Frontal cortex (tissue), 4 donors: ENCODE data around the gene CHST15. TPM values are rescaled to one million over a fixed set of nuclear protein-coding genes. Genes with fewer than 3 reads are reported as not detected.

Experiments
- DNase-seq, 2 donors: peaks; one replicate each; pipeline ENCODE4 v3.0.0; 2012; ENCODE audit warnings: low spot score in 2 of 2
- FAIRE-seq: peaks from 2 replicates; lab custom pipeline; 2012; peaks lifted over from hg19 to GRCh38; lab: Jason Lieb, UNC
- total RNA-seq: library from RNA; depleted of rRNA; stranded (reverse); fragments of >200 nt; gene quantifications from one replicate; pipeline ENCODE4 v1.2.3, GENCODE V29; 2014
- donor health status: control.
- donor health status: control.
- donor health status: control.

CHST15 gene
- total RNA-seq, 1 donor from 2014 or later = 48.9 TPM

DNA sequence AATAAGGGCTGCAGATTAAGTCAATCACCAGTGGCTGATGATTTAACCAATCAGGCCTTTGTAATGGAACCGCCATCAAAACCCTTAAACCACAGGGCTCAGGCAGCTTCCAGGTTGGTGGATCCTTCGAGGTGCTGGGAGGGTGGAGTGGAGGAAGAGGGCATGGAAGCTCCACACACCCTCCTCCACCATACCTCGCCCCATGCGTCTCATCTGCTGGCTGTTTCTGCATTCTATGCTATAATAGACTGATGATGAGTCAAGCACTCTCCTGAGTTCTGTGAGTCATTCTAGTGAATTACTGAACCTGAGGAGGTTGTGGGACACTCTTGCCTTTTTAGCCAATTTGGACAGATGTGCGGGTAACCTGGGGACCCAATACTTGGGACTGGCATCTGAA lies 43.9 kb downstream of the CHST15 start:
- FAIRE-seq (no peak), DNase-seq (no peak)

DNA sequence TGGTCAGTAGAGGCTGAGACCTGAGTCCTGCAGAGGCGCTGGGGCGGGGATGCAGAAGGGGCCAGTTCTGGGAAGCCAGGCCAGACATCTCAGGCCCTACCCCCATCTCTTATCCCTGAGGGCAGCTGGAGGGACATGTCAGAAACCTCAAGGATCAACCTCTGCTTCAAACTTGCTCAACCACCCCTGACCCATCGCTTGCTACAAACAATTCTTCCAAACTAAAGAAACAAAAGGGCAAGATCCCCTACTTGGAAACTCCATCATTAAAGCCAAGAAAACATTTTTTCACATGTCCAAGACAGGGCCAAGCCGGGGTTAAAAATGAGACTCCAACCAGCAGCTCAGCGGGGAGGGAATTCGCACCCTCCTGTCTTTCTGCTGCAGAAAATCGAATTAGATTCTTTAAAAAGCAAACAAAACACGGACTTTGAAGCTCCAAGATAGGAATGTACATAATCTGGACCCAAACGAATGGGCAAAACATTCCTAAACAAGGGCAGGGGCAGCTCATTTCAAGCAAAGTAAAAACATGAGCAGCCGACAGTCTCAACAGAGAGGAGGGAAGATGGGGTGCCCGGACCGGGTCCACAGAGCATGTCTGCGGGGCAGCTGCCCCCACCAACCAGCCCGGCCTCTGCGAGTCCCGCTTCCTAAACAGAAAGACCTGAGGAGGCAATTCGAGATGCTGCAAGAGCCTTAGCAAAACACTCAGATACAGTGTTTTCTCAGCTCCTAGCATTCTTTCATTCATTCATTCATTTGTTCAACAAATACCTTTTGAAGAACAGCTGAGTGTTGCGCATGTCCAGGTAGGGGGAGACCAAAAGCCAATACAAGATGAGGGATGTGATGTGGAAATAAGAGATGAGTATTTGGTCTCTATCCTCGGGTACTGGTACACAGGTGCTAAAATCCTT lies 44.8 kb downstream of the CHST15 start:
- FAIRE-seq (no peak), DNase-seq (no peak)

GRCh38 chr10:124047427-124048152 lies 45.8 kb downstream of the CHST15 start:
- no peak for DNase-seq
- no peak for FAIRE-seq

- FAIRE-seq = no peak
Observed at GRCh38 chr10:124045801-124046355, 47.5 kb downstream of the CHST15 start.

DNA sequence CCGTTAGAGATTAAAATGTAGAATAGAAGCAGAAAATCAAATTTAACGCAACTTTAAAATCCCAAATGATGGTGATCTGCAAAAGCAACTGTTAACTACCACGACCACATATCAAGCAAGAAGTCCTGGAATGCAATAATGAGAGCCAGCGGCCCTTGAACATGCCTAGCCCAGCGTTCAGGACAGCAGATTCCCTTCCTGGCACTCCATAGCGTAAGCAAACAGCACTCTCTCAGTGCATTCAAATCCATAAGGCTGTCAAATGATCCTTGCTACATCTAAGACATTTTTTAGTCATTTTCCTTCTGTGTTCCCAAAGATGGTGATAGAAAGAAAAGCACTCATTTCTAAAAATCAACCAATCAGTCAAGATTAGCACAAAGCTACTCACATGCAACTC lies 48.1 kb downstream of the CHST15 start:
- no peak for FAIRE-seq
- no peak for DNase-seq

More at GRCh38 chr10:124045801-124046355, 47.5 kb downstream of the CHST15 start:
- DNase-seq = no peak

DNA sequence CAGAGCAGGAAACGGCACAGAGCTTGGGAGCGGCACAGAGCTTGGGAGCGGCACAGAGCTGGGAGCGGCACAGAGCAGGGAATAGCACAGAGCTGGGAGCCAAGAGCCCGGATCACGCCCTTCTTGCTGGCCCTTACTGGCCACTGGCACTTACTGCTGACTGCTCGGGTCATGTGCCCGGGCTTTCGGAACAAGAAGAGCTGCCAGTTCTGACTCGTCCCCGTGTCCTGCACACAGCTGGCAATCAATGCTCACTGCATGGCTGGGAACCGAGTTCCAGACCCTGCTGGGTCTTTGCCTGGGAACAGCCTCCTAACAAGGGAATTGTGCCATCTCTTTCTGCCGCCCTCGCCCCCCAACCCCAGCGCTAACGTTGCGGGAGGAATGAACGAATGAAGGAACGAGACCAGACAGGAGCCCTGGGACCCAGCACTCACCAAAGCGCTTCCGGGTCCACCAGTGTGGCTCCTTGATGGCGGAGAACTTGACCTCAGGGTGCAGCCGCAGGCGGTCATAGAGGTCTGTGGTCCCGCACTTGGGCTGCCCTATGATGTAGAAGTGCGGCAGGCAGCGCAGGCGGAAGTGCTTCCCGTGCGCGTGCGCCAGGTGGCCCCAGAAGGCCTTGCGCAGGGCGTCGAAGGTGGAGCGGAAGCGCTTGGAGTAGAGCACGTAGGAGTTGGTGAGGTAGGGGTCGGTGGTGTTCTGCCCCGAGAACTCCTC lies 49.1 kb downstream of the CHST15 start:
- DNase-seq = no peak
- FAIRE-seq = no peak

- DNase-seq (no peak), FAIRE-seq (no peak)
Observed at GRCh38 chr10:124043310-124044142, 49.9 kb downstream of the CHST15 start.

DNA sequence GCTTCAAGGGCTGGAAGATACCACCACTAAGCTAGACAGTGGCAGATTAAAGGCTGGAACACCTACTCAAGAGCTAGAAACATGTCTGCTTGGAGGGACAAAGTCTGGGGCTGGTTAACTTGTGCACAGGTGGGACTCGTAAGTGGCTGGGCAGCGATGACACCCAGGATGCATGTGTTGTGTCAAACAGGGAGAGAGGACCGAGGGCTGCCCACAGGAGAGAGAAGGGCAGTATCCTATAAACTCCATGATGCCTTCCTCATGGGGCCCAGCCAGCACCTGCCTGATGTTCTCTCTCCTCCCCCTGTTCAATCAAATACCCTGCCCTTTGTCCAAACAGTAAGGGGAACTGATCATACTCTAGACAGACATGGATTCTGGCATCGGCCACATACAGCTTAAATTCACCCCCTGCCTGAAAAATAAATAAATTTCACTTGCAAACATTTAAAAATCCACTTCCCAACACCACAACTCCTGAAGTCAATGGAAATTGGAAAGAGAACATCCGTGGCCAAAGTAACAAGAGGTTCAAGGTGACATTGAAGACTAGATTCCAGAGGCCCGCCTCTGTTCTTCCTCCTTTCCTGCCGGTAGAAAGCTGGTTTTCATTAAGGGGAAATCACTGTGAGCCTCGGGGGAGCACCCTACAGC lies 50.6 kb downstream of the CHST15 start:
- no peak for FAIRE-seq
- no peak for DNase-seq

- no peak for DNase-seq
- FAIRE-seq = no peak
Observed at GRCh38 chr10:124041675-124042445, 51.5 kb downstream of the CHST15 start.

- FAIRE-seq (no peak), DNase-seq (no peak)
Observed at GRCh38 chr10:124040451-124041188, 52.8 kb downstream of the CHST15 start.

DNA sequence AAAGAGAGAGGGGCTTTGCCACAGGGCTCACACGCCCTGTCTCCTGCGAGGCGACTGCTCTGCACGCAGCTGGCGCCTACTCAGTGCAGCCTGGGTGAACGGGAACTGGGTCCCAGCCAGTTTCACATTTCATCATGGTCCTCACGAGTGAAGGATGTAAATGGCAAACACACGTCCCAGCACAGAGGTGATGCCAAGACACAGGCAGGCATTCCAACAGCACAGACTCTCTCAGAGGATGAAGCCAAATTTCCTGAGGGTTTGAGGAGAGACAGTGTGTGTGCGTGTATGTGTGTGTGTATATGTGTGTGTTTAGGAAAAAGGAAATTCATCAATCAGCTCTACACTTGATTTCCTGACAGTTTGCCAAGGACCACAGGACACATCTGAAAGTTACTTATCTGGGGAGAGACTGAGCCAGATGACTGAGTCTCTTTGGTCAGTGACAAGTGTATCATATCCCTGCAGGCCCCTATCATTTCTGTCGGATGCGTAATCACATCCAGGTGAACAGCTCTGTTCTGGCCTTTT lies 53.9 kb downstream of the CHST15 start:
- FAIRE-seq (no peak), DNase-seq (no peak)

DNA sequence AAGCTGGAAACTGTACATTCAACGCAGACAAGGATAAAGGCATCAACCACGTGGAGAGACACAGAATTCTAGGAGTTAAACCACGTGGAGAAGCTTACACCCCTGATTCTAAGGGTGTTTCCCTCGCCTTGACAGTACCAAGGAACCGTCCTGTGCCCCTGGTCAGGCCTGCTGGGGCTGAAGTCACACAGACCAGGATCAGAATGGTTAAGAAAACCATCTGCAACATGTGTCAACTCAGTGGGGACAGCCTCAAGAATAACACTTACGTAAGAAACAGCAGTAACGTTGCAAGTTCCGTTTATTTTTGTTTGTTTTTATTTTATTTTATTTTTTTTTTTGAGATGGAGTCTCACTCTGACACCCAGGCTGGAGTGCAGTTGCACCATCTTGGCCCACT lies 55.6 kb downstream of the CHST15 start:
- DNase-seq (no peak), FAIRE-seq (no peak)

- DNase-seq (no peak), FAIRE-seq (no peak)
Observed at GRCh38 chr10:124037286-124037685, 56.1 kb downstream of the CHST15 start.

- no peak for FAIRE-seq
- no peak for DNase-seq
Observed at GRCh38 chr10:124036746-124037145, 56.7 kb downstream of the CHST15 start.

DNA sequence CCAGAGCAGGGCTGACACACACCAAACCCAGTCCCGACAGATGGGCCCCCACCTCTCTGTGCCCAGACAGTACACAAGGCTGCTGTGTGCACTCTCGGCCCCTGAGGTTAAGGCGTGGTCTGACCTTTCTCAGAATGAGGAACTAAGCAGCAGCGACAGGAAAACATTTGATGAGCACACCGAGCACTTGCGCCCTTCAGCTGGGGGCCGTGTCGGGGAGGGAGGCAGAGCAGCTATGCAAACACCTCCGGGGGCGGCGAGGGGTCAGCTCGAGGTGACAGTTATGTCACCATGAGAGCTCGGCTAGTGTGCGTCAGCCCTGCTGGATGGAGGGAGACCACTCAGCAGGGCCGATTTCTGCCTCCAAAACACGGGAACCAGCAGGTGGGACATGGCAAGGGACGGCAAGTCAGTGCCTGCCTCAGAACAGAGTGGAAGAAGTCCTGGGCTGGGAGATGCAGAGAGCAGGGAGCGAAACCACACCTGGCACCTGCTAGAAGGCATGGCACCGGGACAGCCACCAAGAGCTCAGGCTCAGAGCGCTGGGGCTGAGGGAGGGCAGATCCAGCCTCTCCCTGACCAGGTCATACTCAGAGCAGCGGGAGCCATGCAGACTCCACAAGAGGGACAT lies 57.4 kb downstream of the CHST15 start:
- DNase-seq (no peak), FAIRE-seq (no peak)

GRCh38 chr10:124035306-124035927 lies 58.0 kb downstream of the CHST15 start:
- FAIRE-seq (no peak), DNase-seq (no peak)
